ENCODE data around the gene THPO. TPM values are rescaled to one million over a fixed set of nuclear protein-coding genes. Genes with fewer than 3 reads are reported as not detected.

The THPO gene
- total and polyA plus RNA-seq, 2 experiments from 2014 or later: 0.14 to 1.9 TPM

- TF ChIP-seq CTCF (conservative IDR thresholded peaks at IDR 0.05; ENCODE audit: low read depth in 2 of 2) (no peak), EZH2 (IDR thresholded peaks at IDR 0.05; ENCODE audit: low read depth, unreplicated experiment) (no peak), ZNF331 (CRISPR knock-in tag; IDR thresholded peaks at IDR 0.05; ENCODE audit: low read depth) (no peak), STAT1 (IDR thresholded peaks at IDR 0.05; ENCODE audit: unreplicated experiment) (no peak), CREB1 (CRISPR knock-in tag; IDR thresholded peaks at IDR 0.05; ENCODE audit: low read depth) (no peak)
- TF ChIP-seq, protein P1, sequence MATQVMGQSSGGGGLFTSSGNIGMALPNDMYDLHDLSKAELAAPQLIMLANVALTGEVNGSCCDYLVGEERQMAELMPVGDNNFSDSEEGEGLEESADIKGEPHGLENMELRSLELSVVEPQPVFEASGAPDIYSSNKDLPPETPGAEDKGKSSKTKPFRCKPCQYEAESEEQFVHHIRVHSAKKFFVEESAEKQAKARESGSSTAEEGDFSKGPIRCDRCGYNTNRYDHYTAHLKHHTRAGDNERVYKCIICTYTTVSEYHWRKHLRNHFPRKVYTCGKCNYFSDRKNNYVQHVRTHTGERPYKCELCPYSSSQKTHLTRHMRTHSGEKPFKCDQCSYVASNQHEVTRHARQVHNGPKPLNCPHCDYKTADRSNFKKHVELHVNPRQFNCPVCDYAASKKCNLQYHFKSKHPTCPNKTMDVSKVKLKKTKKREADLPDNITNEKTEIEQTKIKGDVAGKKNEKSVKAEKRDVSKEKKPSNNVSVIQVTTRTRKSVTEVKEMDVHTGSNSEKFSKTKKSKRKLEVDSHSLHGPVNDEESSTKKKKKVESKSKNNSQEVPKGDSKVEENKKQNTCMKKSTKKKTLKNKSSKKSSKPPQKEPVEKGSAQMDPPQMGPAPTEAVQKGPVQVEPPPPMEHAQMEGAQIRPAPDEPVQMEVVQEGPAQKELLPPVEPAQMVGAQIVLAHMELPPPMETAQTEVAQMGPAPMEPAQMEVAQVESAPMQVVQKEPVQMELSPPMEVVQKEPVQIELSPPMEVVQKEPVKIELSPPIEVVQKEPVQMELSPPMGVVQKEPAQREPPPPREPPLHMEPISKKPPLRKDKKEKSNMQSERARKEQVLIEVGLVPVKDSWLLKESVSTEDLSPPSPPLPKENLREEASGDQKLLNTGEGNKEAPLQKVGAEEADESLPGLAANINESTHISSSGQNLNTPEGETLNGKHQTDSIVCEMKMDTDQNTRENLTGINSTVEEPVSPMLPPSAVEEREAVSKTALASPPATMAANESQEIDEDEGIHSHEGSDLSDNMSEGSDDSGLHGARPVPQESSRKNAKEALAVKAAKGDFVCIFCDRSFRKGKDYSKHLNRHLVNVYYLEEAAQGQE (IDR thresholded peaks at IDR 0.05; ENCODE audit: unreplicated experiment): no peak
These were observed 5.6 kb downstream of the THPO start (continued) for GRCh38 chr3:184372296-184372821.

DNA sequence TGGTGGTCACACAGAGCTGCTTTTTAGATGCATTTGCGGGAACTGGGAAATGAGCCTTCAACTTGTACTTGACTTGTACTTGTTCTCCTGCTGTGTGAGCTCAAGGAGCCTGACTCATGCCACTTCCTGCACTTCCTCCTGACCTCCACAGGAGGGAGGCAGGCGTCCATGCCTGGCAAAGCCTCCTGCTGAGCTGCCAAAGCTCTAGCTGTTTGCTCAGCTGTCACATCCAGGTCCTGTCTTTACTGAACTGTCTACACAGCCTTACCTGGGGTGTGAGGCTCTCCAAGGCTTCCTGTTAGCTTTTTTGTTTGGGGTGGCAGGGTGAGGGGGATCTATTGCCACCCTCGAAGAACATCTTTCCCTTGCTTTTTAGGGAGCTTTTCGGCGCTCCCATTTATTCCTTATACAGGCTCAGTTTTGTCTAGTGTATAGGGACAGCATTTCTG is 6.4 kb downstream of the THPO start:
- H3K36me3 ChIP-seq (ENCODE audit: insufficient read depth): peaks cover 17% of the 10 kb centered on the region
- no peaks in the 10 kb centered on the region for H3K27me3 ChIP-seq (ENCODE audit: insufficient read depth)
- peaks cover 30% of the 10 kb centered on the region for H3K36me3 Mint-ChIP-seq (ENCODE audit: low read depth)
- H3K27ac Mint-ChIP-seq: no peak overlapping the region
- H3K27me3 Mint-ChIP-seq (ENCODE audit: insufficient read depth, low read depth, poor library complexity): peaks cover 14% of the 10 kb centered on the region
- H3K4me2 ChIP-seq: peak overlapping the region; percentile 65
- no peak overlapping the region for H3K27ac ChIP-seq (ENCODE audit: low read depth)
- 0 out of 2 replicates have a peak, but pooled peaks cover 2% of the 10 kb centered on the region for H3K79me2 ChIP-seq (replicated peaks; ENCODE audit: insufficient read depth)
- peaks cover 42% of the 10 kb centered on the region for H3K4me1 Mint-ChIP-seq
- no peak overlapping the region for H2AFZ ChIP-seq
- no peak overlapping the region for H3K4me3 ChIP-seq
- H3K9me3 Mint-ChIP-seq: no peaks in the 10 kb centered on the region
- H3F3A ChIP-seq (replicated peaks; ENCODE audit: low read depth): peaks cover 11% of the 10 kb centered on the region; the same call in 1 of the 2 replicates
- H3K4me3 Mint-ChIP-seq: peak overlapping the region; percentile 13; the same call in 1 of the 3 replicates
- peaks cover 14% of the 10 kb centered on the region; the same call in 1 of the 2 replicates for H4K20me1 ChIP-seq (replicated peaks; ENCODE audit: insufficient read depth)
- peaks cover 29% of the 10 kb centered on the region for H3K4me1 ChIP-seq (ENCODE audit: insufficient read depth)
- ATAC-seq: peak; percentile 91
- H3K9me2 ChIP-seq (ENCODE audit: insufficient read depth): no peaks in the 10 kb centered on the region
- peak; percentile 91 for DNase-seq (ENCODE audit: low spot score)
- TF ChIP-seq, protein P1 (IDR thresholded peaks at IDR 0.05; ENCODE audit: unreplicated experiment): no peak
- TF ChIP-seq ZNF114 (CRISPR knock-in tag; IDR thresholded peaks at IDR 0.05) (no peak), POLR2AphosphoS5 (IDR thresholded peaks at IDR 0.05; ENCODE audit: low read depth) (0 out of 2 replicates have a peak, but pooled peaks have one; percentile 29), EZH2phosphoT487 (IDR thresholded peaks at IDR 0.05; ENCODE audit: unreplicated experiment) (no peak), NANOG (IDR thresholded peaks at IDR 0.05; ENCODE audit: borderline replicate concordance) (no peak; the same call in 1 of the 2 replicates), JUNB (IDR thresholded peaks at IDR 0.05; ENCODE audit: unreplicated experiment) (no peak), CTCF (conservative IDR thresholded peaks at IDR 0.05; ENCODE audit: low read depth in 2 of 2) (peak; percentile 84 to 98), CREB1 (CRISPR knock-in tag; IDR thresholded peaks at IDR 0.05; ENCODE audit: low read depth) (no peak), ZNF331 (CRISPR knock-in tag; IDR thresholded peaks at IDR 0.05; ENCODE audit: low read depth) (no peak), STAT1 (IDR thresholded peaks at IDR 0.05; ENCODE audit: unreplicated experiment) (no peak), EZH2 (IDR thresholded peaks at IDR 0.05; ENCODE audit: low read depth, unreplicated experiment) (no peak)
